GM18517 (cell line): ENCODE data around the gene WDR19.
"Not testable (repeated sequence)": the region's sequence is repeated elsewhere in the genome, so short reads cannot be mapped to it uniquely, and the experiment has no call there.

Experiments used
- ATAC-seq: cut with Tn5 transposase; IDR thresholded peaks from one replicate; pipeline ENCODE4 v1.9.1; 2021; ENCODE audit warnings: mild to moderate bottlenecking, moderate library complexity; ENCODE audit not compliant: unreplicated experiment

The WDR19 gene

GRCh38 chr4:39292433-39292832 is 110.1 kb downstream of the WDR19 start:
- not testable (repeated sequence) for ATAC-seq

GRCh38 chr4:39295784-39296183 is 113.5 kb downstream of the WDR19 start:
- no peak for ATAC-seq

- no peak for ATAC-seq
These were observed 120.6 kb downstream of the WDR19 start for GRCh38 chr4:39302901-39303300.

- no peak for ATAC-seq
These were observed 121.5 kb downstream of the WDR19 start for GRCh38 chr4:39303871-39304270.

- ATAC-seq: no peak
These were observed 122.3 kb downstream of the WDR19 start for GRCh38 chr4:39304651-39305050.

- no peak for ATAC-seq
These were observed 123.8 kb downstream of the WDR19 start for GRCh38 chr4:39305912-39306677.

GRCh38 chr4:39308611-39309010 is 126.3 kb downstream of the WDR19 start:
- no peak for ATAC-seq

GRCh38 chr4:39312816-39313215 is 130.5 kb downstream of the WDR19 start:
- ATAC-seq: no peak

- no peak for ATAC-seq
These were observed 137.3 kb downstream of the WDR19 start for GRCh38 chr4:39319676-39320075.

- ATAC-seq: no peak
These were observed 138.2 kb downstream of the WDR19 start for GRCh38 chr4:39320381-39321115.

GRCh38 chr4:39323821-39324220 is 141.5 kb downstream of the WDR19 start:
- ATAC-seq: no peak

GRCh38 chr4:39324446-39324845 is 142.1 kb downstream of the WDR19 start:
- no peak for ATAC-seq

- ATAC-seq: no peak
These were observed 142.7 kb downstream of the WDR19 start for GRCh38 chr4:39324897-39325613.

- no peak for ATAC-seq
These were observed 144.2 kb downstream of the WDR19 start for GRCh38 chr4:39326468-39326977.

- no peak for ATAC-seq
These were observed 148.0 kb downstream of the WDR19 start for GRCh38 chr4:39330353-39330752.

- ATAC-seq: no peak
These were observed 148.9 kb downstream of the WDR19 start for GRCh38 chr4:39331191-39331590.
